SU-DHL-6 (cell line): ENCODE data around the gene TLX3.

Source experiments
- H2AFZ ChIP-seq: fragments of 200-600 bp; sonication (generic); 2 replicates; pipeline ENCODE4 v1.6.1; 2014; ENCODE audit warnings: low read depth, mild to moderate bottlenecking, moderate library complexity, mixed read lengths, antibody characterized with exemption, low read length; ENCODE audit not compliant: severe bottlenecking
- H3F3A ChIP-seq: fragments of 200-600 bp; shearing (Covaris generic); 2 replicates; pipeline ENCODE4 v1.6.0; 2016; ENCODE audit warnings: antibody characterized with exemption, mild to moderate bottlenecking; ENCODE audit not compliant: insufficient read depth
- H3K27ac ChIP-seq: fragments of 200-600 bp; sonication (generic); 2 replicates; pipeline ENCODE4 v1.5.1; 2016; ENCODE audit warnings: low read depth, mild to moderate bottlenecking, low read length, moderate library complexity, mixed read lengths
- H3K27me3 ChIP-seq: fragments of 200-600 bp; sonication (generic), shearing (Covaris generic); 2 replicates; pipeline ENCODE4 v1.6.0; 2014; ENCODE audit warnings: mild to moderate bottlenecking, low read length
- H3K36me3 ChIP-seq: fragments of 200-600 bp; sonication (generic); 2 replicates; pipeline ENCODE4 v1.6.1; 2014; ENCODE audit warnings: mild to moderate bottlenecking, low read length, mixed read lengths
- H3K4me2 ChIP-seq: fragments of 300-600, 200-600 bp; shearing (Covaris generic), sonication (generic); 2 replicates; pipeline ENCODE4 v1.6.0; 2014; ENCODE audit warnings: low read length, low read depth, mild to moderate bottlenecking; ENCODE audit not compliant: poor library complexity, severe bottlenecking
- H3K4me3 ChIP-seq: fragments of 200-600 bp; sonication (generic); 2 replicates; pipeline ENCODE4 v1.5.1; 2014; ENCODE audit warnings: antibody characterized with exemption, low read length, mild to moderate bottlenecking, mixed read lengths; ENCODE audit not compliant: insufficient read depth, poor library complexity, severe bottlenecking
- H3K79me2 ChIP-seq: fragments of 200-600 bp; sonication (generic); 2 replicates; pipeline ENCODE4 v1.6.1; 2014; ENCODE audit warnings: mild to moderate bottlenecking, low read length, moderate library complexity; ENCODE audit not compliant: insufficient read depth
- H3K9ac ChIP-seq: fragments of 200-600 bp; sonication (generic); 2 replicates; pipeline ENCODE4 v1.7.0; 2014; ENCODE audit warnings: mild to moderate bottlenecking, low read length
- H3K9me2 ChIP-seq: fragments of 200-600 bp; sonication (generic); replicated peaks from 2 replicates; pipeline ENCODE4 v1.6.1; 2014; ENCODE audit warnings: low read length; ENCODE audit not compliant: insufficient read depth
- H3K9me3 ChIP-seq: fragments of 200-600 bp; sonication (generic); 2 replicates; pipeline ENCODE4 v1.6.1; 2014; ENCODE audit warnings: low read length, mixed read lengths; ENCODE audit not compliant: insufficient read depth
- H4K20me1 ChIP-seq: fragments of 200-600 bp; sonication (generic); 2 replicates; pipeline ENCODE4 v1.6.1; 2014; ENCODE audit warnings: low read depth, mild to moderate bottlenecking, antibody characterized with exemption, low read length, moderate library complexity, mixed read lengths
- EZH2phosphoT487 ChIP-seq: fragments of 200-600 bp; sonication (generic), shearing (Covaris generic); conservative IDR thresholded peaks from 2 replicates; pipeline ENCODE4 v1.6.1; 2018; ENCODE audit warnings: mild to moderate bottlenecking, antibody characterized with exemption, low read length, moderate library complexity, mixed read lengths
- TF ChIP-seq, protein P1 (sequence below): fragments of 200-600 bp; sonication (generic); IDR thresholded peaks from one replicate; pipeline ENCODE4 v1.5.1; 2017; ENCODE audit warnings: antibody characterized with exemption, mild to moderate bottlenecking, low read length, moderate library complexity; ENCODE audit not compliant: insufficient read depth, poor library complexity, severe bottlenecking

The TLX3 gene

DNA sequence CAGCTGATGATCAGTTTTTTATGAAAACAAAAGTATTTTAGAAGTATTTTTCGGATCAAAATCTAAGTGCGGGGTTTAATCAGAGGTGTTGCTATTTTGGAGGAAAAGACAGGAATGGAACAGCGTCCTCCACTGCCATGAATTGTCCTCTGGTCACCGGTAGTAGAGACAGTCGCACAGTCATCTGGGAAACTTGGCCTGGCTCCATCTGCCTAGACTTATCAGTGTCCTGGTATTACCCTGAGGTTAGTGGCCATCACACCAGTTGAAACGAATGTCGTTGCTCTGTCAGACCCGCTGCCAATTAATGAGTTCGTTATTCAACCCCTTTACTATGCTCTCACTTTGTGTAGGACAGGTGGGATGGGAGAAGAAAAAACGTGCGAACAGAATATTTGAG lies 8.2 kb downstream of the TLX3 start:
- TF ChIP-seq, protein P1, sequence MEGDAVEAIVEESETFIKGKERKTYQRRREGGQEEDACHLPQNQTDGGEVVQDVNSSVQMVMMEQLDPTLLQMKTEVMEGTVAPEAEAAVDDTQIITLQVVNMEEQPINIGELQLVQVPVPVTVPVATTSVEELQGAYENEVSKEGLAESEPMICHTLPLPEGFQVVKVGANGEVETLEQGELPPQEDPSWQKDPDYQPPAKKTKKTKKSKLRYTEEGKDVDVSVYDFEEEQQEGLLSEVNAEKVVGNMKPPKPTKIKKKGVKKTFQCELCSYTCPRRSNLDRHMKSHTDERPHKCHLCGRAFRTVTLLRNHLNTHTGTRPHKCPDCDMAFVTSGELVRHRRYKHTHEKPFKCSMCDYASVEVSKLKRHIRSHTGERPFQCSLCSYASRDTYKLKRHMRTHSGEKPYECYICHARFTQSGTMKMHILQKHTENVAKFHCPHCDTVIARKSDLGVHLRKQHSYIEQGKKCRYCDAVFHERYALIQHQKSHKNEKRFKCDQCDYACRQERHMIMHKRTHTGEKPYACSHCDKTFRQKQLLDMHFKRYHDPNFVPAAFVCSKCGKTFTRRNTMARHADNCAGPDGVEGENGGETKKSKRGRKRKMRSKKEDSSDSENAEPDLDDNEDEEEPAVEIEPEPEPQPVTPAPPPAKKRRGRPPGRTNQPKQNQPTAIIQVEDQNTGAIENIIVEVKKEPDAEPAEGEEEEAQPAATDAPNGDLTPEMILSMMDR = no peak
- no peak for TF ChIP-seq EZH2phosphoT487
- Histone ChIP-seq H3F3A (no peaks in the 10 kb centered on the region), H3K9ac (no peak overlapping the region), H3K4me3 (no peak overlapping the region), H3K27ac (no peak overlapping the region), H3K36me3 (no peaks in the 10 kb centered on the region), H3K4me2 (no peak overlapping the region), H4K20me1 (no peaks in the 10 kb centered on the region), H2AFZ (no peak overlapping the region), H3K9me3 (no peaks in the 10 kb centered on the region), H3K79me2 (no peaks in the 10 kb centered on the region), H3K9me2 (no peaks in the 10 kb centered on the region), H3K27me3 (no peaks in the 10 kb centered on the region)

DNA sequence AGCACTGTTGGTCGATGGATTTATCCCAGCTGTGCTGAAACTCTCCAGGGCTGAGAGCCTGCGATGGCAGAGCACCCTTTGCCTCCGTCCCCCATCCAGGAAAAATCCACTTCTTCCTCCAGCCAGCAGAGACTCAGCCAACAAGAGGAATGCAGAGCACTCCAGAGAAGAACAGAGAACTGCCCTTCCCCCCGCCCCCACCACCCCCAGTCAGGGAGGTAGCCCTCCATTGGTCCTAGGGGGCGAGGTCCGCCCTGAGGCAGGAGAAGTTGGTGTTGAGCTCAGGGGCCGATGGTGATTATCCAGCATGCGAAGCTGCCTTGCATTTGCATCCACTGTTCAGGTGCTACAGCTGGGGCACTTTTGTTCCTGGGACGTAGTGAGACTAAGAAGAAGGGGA lies 9.0 kb downstream of the TLX3 start:
- Histone ChIP-seq H2AFZ (no peak overlapping the region), H3K36me3 (no peaks in the 10 kb centered on the region), H3K9me3 (no peaks in the 10 kb centered on the region), H3K9ac (no peak overlapping the region), H3K27ac (no peak overlapping the region), H3K4me2 (no peak overlapping the region), H3F3A (no peaks in the 10 kb centered on the region), H3K79me2 (no peaks in the 10 kb centered on the region), H3K9me2 (no peaks in the 10 kb centered on the region), H4K20me1 (no peaks in the 10 kb centered on the region), H3K4me3 (no peak overlapping the region), H3K27me3 (no peaks in the 10 kb centered on the region)
- no peak for TF ChIP-seq EZH2phosphoT487
- TF ChIP-seq, protein P1 = no peak

DNA sequence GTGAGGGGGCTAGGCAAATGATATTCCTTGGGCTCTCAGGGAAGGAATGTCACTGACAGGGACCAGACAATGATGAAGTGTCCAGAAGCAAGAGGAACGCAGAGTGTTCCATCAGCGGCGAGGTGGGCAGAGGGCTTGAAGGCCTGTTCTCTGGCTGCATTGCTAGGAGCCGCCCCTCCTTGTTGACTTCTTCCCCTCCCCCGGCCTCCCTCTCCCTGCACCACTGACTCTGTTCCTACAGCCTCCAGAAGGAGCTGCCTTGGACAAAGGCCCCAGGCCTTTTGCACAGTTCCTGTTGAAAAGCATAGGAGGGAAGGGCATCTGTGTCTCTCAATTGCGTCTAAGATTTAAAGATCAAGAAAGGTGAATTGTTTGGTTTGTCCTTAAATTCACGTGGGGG lies 12.4 kb downstream of the TLX3 start:
- H3F3A ChIP-seq = no peaks in the 10 kb centered on the region
- H3K27ac ChIP-seq = no peak overlapping the region
- H3K9ac ChIP-seq = no peak overlapping the region
- no peak overlapping the region for H3K4me2 ChIP-seq
- H3K9me2 ChIP-seq = no peaks in the 10 kb centered on the region
- H3K27me3 ChIP-seq = no peaks in the 10 kb centered on the region
- no peaks in the 10 kb centered on the region for H3K36me3 ChIP-seq
- H3K4me3 ChIP-seq = no peak overlapping the region
- TF ChIP-seq EZH2phosphoT487 = no peak
- TF ChIP-seq, protein P1 = no peak
- H3K9me3 ChIP-seq = no peaks in the 10 kb centered on the region
- no peaks in the 10 kb centered on the region for H3K79me2 ChIP-seq
- no peaks in the 10 kb centered on the region for H4K20me1 ChIP-seq
- no peak overlapping the region for H2AFZ ChIP-seq

DNA sequence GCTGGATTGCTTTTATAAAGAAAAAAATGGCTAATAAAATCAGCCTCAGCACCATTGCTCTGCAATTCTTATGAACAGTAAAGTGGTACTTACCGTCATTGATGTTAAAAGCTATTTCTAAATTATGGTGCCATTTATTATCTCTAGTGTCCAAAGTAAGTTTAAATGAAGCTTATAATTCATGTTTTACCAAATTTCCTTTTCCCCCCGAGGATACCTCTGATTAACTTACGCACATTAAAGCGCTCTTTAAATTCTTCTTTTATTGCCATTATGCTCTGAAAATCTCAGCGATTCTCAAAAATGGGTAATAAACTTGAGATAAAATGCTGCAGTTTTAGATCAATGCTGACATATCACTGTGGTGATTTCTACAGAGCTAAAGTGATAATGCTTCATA lies 13.5 kb downstream of the TLX3 start:
- Histone ChIP-seq H3K36me3 (no peaks in the 10 kb centered on the region), H3K27me3 (no peaks in the 10 kb centered on the region), H3F3A (no peaks in the 10 kb centered on the region), H3K4me3 (no peak overlapping the region), H3K9me3 (no peaks in the 10 kb centered on the region), H3K79me2 (no peaks in the 10 kb centered on the region), H3K9ac (no peak overlapping the region), H2AFZ (no peak overlapping the region), H3K9me2 (no peaks in the 10 kb centered on the region), H4K20me1 (no peaks in the 10 kb centered on the region), H3K27ac (no peak overlapping the region), H3K4me2 (no peak overlapping the region)
- TF ChIP-seq EZH2phosphoT487 = no peak
- TF ChIP-seq, protein P1 = no peak
